HUES6 (cell line): ENCODE data around the gene RDH8.

Source experiments
- H3K27ac ChIP-seq: 2 replicates; pipeline ENCODE4 v1.7.0; 2013; ENCODE audit warnings: low read depth, mild to moderate bottlenecking, low read length, inconsistent platforms
- H3K27me3 ChIP-seq: 2 replicates; pipeline ENCODE4 v1.6.1; 2013; ENCODE audit warnings: low read length; ENCODE audit not compliant: control insufficient read depth, insufficient read depth
- H3K36me3 ChIP-seq: 2 replicates; pipeline ENCODE4 v1.6.1; 2013; ENCODE audit warnings: low read length; ENCODE audit not compliant: control insufficient read depth, insufficient read depth
- H3K4me1 ChIP-seq: 2 replicates; pipeline ENCODE4 v1.6.1; 2013; ENCODE audit warnings: low read length; ENCODE audit not compliant: control insufficient read depth, insufficient read depth
- H3K4me3 ChIP-seq: 2 replicates; pipeline ENCODE4 v1.5.1; 2013; ENCODE audit warnings: low read depth, low read length
- H3K9ac ChIP-seq: one replicate; pipeline ENCODE4 v1.6.1; 2013; ENCODE audit warnings: mild to moderate bottlenecking, low read length
- H3K9me3 ChIP-seq: 2 replicates; pipeline ENCODE4 v1.6.1; 2013; ENCODE audit warnings: low read depth, low read length; ENCODE audit not compliant: control insufficient read depth, insufficient read depth

Gene RDH8

DNA sequence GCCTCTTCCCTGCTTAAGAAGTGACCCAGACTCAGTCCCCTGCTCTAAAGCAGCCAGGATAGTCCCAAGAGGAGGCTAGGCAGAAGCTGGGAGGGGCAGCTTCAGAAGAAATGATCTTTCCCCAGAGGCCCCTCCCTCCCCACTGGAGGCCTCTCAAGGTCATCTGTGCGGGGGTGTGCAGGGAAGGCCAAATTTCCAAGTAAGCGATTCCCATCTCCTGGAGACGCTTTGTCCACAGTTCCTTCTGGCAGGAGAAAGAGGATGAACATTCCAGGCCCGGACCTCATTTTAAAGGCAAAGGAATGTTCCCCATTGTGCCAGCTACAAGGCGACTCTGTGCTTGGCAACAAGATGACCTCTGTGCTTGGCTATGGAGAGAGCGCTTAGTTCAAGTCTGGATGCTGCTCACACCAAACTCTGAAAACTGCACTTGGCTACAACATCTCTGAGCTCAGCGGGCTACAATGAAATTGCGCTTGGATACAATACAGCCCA lies 26.4 kb upstream of the RDH8 start:
- H3K27me3 ChIP-seq = no peaks in the 10 kb centered on the region
- no peaks in the 10 kb centered on the region for H3K9me3 ChIP-seq
- H3K4me3 ChIP-seq = no peak overlapping the region
- peaks cover 9% of the 10 kb centered on the region; the same call in 1 of the 2 replicates for H3K4me1 ChIP-seq
- no peaks in the 10 kb centered on the region for H3K36me3 ChIP-seq
- no peak overlapping the region for H3K9ac ChIP-seq
- no peak overlapping the region for H3K27ac ChIP-seq

DNA sequence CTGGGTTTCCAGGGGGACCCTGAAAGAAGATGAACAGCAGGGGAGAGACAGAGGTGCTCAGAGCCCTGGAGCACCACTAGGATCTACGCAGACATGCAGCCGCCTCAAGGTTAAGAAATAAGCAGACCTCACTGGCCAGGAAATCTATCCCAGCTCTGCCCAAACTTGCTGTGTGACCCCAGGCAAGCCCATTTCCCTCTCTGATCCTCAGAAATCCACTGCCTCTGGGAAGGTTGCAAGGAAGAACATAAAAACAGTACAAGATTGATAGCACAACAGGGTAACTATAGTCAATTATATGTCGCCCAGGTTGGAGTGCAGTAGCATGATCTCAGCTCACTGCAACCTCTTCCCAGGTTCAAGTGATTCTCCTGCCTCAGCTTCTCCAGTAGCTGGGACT lies 23.8 kb upstream of the RDH8 start:
- H3K9me3 ChIP-seq = no peaks in the 10 kb centered on the region
- peaks cover 9% of the 10 kb centered on the region; the same call in 1 of the 2 replicates for H3K4me1 ChIP-seq
- H3K4me3 ChIP-seq = no peak overlapping the region
- no peaks in the 10 kb centered on the region for H3K27me3 ChIP-seq
- H3K27ac ChIP-seq = no peak overlapping the region
- no peak overlapping the region for H3K9ac ChIP-seq
- no peaks in the 10 kb centered on the region for H3K36me3 ChIP-seq

DNA sequence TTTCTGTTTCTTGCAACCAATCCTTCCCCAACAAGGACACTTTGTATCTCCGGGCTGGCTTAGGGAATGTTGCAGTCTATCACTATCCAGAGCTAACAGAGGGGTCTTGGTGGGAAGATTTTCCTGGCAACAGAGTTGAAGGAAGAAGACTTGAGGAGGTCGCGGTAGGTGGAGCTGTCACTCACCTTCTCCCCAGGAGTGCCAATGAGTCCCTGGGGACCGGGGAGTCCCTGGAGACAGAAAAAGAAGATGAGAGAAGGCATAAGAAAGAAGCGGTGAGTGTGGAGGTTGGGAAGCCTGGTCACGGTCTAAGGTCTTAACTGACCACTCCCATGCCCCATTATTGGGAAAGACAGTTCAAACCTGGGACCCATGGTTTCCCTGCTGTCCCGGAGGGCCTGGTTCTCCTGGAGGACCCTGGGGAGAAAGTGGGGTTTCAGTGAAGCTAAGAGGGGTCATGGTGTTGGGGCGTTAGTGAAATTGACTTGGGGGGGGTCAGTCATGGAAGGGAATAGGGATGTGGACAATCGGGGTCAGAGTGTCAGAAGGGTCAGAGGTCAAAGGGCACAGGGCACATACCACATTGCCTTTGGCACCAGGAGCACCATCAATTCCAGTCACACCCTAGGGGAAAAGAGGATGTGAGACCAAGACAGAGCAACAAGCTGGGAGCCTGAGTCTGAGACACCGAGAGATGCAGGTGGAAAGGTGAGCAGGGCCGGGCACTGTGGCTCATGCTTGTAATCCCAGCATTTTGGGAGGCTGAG lies 21.7 kb upstream of the RDH8 start:
- Histone ChIP-seq H3K9ac (no peak overlapping the region), H3K9me3 (no peaks in the 10 kb centered on the region), H3K36me3 (no peaks in the 10 kb centered on the region), H3K4me1 (peaks cover 6% of the 10 kb centered on the region; the same call in 1 of the 2 replicates), H3K27ac (no peak overlapping the region), H3K27me3 (no peaks in the 10 kb centered on the region), H3K4me3 (no peak overlapping the region)

DNA sequence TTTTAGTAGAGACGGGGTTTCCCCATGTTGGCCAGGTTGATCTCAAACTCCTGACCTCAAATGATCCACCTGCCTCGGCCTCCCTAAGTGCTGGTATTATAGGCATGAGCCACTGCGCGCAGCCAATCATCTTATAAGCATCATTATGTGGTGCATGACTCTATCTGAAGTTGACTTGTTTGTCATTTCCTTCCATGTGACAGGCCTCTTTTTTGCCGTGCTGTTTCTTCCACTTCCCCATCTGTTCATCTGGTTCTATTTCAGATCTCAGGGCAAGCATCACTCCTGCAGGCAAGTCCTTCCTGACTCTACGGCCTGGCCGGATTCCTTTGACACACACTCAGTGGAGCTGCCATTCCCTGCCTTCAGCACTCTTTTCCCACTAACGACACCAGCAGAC lies 18.2 kb upstream of the RDH8 start:
- no peaks in the 10 kb centered on the region for H3K9me3 ChIP-seq

DNA sequence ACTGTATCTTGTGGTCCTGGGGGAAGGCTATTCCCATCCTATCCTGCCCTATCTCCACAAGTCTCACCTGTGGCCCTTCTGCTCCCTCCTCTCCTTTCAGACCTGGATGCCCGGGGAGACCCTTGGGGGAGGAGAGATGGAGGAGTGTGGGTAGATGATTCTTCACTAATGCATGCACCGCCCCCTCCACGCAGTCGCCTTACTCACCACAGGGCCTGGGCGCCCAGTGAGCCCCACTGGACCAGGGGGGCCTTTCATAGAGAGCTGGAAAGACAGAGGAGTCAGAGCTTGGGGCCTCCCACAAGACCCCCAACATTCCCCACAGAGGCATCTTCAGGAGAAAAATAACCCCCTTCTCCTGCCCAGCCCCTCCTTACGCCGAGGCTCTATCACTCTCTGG lies 17.3 kb upstream of the RDH8 start:
- Histone ChIP-seq H3K4me1 (0 out of 2 replicates have a peak, but pooled peaks cover 3% of the 10 kb centered on the region), H3K27me3 (peaks cover 10% of the 10 kb centered on the region; the same call in 1 of the 2 replicates), H3K4me3 (no peak overlapping the region), H3K27ac (no peak overlapping the region), H3K9me3 (no peaks in the 10 kb centered on the region), H3K9ac (no peak overlapping the region), H3K36me3 (no peaks in the 10 kb centered on the region)

More for the DNA sequence above, 18.2 kb upstream of the RDH8 start:
- Histone ChIP-seq H3K27me3 (peaks cover 10% of the 10 kb centered on the region; the same call in 1 of the 2 replicates), H3K9ac (no peak overlapping the region), H3K27ac (no peak overlapping the region), H3K36me3 (no peaks in the 10 kb centered on the region), H3K4me3 (no peak overlapping the region), H3K4me1 (0 out of 2 replicates have a peak, but pooled peaks cover 3% of the 10 kb centered on the region)

DNA sequence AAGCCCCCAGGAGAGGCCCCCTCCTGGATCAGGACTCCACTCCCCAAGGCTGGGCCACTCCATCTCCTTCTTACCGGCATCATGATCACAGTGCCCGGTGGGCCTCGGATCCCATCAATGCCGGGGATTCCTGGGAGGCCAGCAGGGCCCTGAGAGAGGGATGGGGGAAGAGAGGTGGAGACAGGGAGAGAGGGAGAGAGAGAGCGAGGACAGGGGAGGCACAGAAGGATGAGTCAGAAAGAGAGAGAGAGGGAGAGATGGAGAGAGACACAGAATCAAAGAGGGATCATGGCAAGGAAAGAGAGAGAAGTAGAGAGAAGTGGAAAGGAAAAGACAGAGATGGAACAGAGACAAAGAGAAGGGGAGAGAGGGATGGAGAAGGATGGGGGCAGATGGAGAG lies 16.7 kb upstream of the RDH8 start:
- peaks cover 10% of the 10 kb centered on the region; the same call in 1 of the 2 replicates for H3K27me3 ChIP-seq

DNA sequence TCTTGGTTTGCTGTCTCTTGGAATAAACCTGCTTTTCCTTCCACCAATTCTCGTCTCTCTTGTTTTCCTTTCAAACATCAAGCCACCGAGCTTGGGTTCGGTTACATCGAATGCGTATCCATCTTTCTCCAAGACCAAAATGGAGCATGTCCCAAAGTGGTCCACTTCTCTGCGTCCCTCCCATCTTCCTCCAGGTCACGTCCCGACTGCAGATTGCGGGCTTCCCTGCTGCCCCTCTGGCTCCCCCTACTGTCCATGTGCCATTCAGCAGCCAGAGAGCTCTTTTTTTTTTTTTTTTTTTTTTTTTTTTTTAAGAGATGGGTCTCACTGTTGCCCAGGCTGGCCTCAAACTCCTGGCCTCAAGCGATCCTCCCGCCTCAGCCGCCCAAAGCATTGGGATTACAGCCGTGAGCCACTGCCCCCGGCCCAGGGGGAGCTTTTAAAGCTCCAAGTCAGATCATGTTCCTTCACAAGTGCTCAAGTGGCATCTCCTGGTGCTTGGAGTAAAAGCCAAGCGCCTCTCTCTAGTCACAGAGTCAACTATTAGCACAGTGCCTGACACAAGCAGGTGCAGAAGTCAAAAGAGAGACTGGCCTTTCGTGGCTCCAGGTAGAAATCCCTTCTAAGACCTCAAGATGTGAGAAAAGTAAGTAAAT lies 13.0 kb upstream of the RDH8 start:
- Histone ChIP-seq H3K27me3 (peaks cover 10% of the 10 kb centered on the region; the same call in 1 of the 2 replicates), H3K4me3 (no peak overlapping the region), H3K36me3 (no peaks in the 10 kb centered on the region), H3K9ac (no peak overlapping the region), H3K27ac (no peak overlapping the region), H3K9me3 (no peaks in the 10 kb centered on the region), H3K4me1 (0 out of 2 replicates have a peak, but pooled peaks cover 3% of the 10 kb centered on the region)

More for the DNA sequence above, 16.7 kb upstream of the RDH8 start:
- no peak overlapping the region for H3K27ac ChIP-seq
- H3K9ac ChIP-seq = no peak overlapping the region
- H3K9me3 ChIP-seq = no peaks in the 10 kb centered on the region
- H3K4me3 ChIP-seq = no peak overlapping the region
- no peaks in the 10 kb centered on the region for H3K36me3 ChIP-seq
- 0 out of 2 replicates have a peak, but pooled peaks cover 3% of the 10 kb centered on the region for H3K4me1 ChIP-seq

DNA sequence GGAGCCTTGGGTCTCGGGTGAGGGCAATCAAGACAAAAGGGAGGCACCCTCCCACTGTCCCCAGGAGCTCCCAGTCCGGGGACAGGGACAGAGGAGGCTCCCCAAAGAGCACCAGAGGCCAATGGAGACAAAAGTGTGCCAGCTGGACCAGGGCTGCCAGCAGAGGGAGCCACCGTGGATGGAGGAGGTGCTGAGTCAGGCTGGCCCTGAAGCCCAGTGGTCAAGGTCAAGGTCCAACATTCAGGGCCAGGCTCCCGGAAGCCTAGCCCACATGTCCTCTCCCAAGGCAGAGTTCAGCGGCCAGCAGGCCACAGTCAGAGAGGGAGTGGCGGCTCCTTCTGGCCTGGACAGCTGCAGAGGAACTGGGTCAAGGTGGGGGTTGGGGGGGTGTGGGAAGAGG lies 11.4 kb upstream of the RDH8 start:
- no peak overlapping the region for H3K9ac ChIP-seq
- H3K27ac ChIP-seq = no peak overlapping the region
- H3K4me1 ChIP-seq = 0 out of 2 replicates have a peak, but pooled peaks cover 3% of the 10 kb centered on the region
- no peaks in the 10 kb centered on the region for H3K36me3 ChIP-seq
- H3K9me3 ChIP-seq = no peaks in the 10 kb centered on the region
- H3K4me3 ChIP-seq = no peak overlapping the region
- H3K27me3 ChIP-seq = peaks cover 10% of the 10 kb centered on the region; the same call in 1 of the 2 replicates

DNA sequence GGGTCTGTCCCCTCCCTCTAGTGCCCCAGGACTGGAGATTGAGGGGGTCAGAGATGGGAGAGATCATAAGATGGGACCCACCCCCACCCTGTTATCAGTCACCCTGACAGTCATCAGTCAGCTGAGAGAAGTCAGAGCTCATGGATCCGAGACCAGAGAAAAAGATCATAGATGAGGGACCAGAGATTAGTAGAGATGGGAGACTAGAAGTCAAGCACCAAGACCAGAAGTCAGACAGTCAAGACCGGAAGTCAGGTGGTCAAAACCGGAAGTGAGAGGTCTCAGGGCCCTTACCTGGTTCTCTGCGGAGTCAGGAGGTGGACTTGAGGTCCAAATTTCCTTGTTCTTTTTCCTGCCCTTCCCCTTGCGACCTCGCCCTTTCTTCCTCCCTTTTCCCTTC lies 10.0 kb upstream of the RDH8 start:
- Histone ChIP-seq H3K27me3 (peaks cover 8% of the 10 kb centered on the region; the same call in 1 of the 2 replicates), H3K9ac (no peak overlapping the region), H3K4me3 (no peak overlapping the region), H3K9me3 (no peaks in the 10 kb centered on the region), H3K36me3 (no peaks in the 10 kb centered on the region), H3K27ac (no peak overlapping the region), H3K4me1 (0 out of 2 replicates have a peak, but pooled peaks cover 3% of the 10 kb centered on the region)

DNA sequence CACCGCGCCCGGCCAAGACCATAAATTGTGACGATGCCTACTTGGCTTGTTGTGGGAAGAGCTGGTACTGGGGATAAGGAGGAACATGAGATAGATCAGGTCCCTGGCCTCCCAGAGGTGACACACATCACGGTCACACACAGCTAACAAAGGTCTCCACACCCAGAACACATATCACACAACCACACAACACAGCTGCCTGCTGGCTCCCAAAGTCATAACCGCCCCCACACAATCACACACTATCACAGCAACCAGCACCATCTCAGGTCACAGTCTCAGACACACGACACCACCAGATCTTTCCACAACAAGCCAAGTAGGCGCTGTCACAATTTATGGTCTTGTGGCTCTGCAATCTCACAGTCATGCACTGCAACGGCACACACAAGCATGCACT lies 8.7 kb upstream of the RDH8 start:
- Histone ChIP-seq H3K4me3 (no peak overlapping the region), H3K36me3 (no peaks in the 10 kb centered on the region), H3K27me3 (peaks cover 16% of the 10 kb centered on the region), H3K4me1 (peaks cover 13% of the 10 kb centered on the region), H3K9ac (no peak overlapping the region), H3K27ac (no peak overlapping the region), H3K9me3 (no peaks in the 10 kb centered on the region)
